ENCODE data around the gene TEKT4. TPM values are rescaled to one million over a fixed set of nuclear protein-coding genes. Genes with fewer than 3 reads are reported as not detected.
A peak's percentile ranks its signal among the peaks of the same experiment; 100 is the strongest.
"Not testable (repeated sequence)": the region's sequence is repeated elsewhere in the genome, so short reads cannot be mapped to it uniquely, and the experiment has no call there.

Gene TEKT4, protein sequence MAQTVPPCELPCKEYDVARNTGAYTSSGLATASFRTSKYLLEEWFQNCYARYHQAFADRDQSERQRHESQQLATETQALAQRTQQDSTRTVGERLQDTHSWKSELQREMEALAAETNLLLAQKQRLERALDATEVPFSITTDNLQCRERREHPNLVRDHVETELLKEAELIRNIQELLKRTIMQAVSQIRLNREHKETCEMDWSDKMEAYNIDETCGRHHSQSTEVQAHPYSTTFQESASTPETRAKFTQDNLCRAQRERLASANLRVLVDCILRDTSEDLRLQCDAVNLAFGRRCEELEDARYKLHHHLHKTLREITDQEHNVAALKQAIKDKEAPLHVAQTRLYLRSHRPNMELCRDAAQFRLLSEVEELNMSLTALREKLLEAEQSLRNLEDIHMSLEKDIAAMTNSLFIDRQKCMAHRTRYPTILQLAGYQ
- not detected for total RNA-seq

GRCh38 chr2:94871226-94872087, at the start of gene TEKT4:
Gene TEKT4 (plus strand): TSS chr2:94871430. CDS start chr2:94871580, 150 bp downstream.
- H3K4me1 Mint-ChIP-seq (ENCODE audit: low read depth), result no peaks in the 10 kb centered on the region
- ChIA-PET CTCF (interaction anchor here (0.8 kb wide), 1 partner anchor 85 kb away, joined by 3 read pairs; no protein-coding TSS in a partner anchor), POLR2A (no interaction called here)
- H3K36me3 Mint-ChIP-seq (ENCODE audit: low read depth), result no peaks in the 10 kb centered on the region
- DNase-seq (no peak), ATAC-seq (no peak)
- TF ChIP-seq, protein P1, sequence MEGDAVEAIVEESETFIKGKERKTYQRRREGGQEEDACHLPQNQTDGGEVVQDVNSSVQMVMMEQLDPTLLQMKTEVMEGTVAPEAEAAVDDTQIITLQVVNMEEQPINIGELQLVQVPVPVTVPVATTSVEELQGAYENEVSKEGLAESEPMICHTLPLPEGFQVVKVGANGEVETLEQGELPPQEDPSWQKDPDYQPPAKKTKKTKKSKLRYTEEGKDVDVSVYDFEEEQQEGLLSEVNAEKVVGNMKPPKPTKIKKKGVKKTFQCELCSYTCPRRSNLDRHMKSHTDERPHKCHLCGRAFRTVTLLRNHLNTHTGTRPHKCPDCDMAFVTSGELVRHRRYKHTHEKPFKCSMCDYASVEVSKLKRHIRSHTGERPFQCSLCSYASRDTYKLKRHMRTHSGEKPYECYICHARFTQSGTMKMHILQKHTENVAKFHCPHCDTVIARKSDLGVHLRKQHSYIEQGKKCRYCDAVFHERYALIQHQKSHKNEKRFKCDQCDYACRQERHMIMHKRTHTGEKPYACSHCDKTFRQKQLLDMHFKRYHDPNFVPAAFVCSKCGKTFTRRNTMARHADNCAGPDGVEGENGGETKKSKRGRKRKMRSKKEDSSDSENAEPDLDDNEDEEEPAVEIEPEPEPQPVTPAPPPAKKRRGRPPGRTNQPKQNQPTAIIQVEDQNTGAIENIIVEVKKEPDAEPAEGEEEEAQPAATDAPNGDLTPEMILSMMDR (IDR thresholded peaks at IDR 0.05), result no peak
- H3K9me3 Mint-ChIP-seq, result no peaks in the 10 kb centered on the region
- intact Hi-C loops (cut with micrococcal nuclease), result loop anchor here (5.0 kb wide), 1 partner anchor 86 kb away; no protein-coding TSS in a partner anchor
- H3K27me3 Mint-ChIP-seq, result peaks cover 3% of the 10 kb centered on the region
- H3K4me3 Mint-ChIP-seq, result no peak within 1 kb of the TSS
- H3K27ac Mint-ChIP-seq, result no peak within 1 kb of the TSS

DNA sequence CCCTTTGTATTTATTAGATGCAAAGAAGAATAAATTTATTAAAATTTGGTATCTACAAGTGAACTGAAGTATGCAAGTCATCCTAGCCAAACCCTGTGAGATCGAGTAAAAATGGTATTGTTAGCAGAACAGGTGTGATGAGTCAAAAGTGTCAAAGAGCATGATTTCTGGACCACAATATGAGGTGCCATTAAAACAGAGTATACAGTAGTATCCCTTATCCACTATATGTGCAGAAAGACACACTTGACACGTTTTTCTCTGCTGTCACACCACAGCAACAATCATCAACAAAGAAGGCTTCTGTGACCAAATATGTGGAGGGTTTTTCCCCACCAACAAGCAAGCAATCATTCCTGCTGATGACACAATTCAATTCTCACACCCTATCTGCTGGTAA, 32.0 kb upstream of the TEKT4 start:
- H3K4me1 Mint-ChIP-seq (ENCODE audit: low read depth); H3K27me3 Mint-ChIP-seq; ATAC-seq; DNase-seq; H3K36me3 Mint-ChIP-seq (ENCODE audit: low read depth); intact Hi-C loops (cut with micrococcal nuclease); H3K4me3 Mint-ChIP-seq; CTCF ChIA-PET; H3K9me3 Mint-ChIP-seq; POLR2A ChIA-PET; H3K27ac Mint-ChIP-seq: not testable (repeated sequence)

GRCh38 chr2:94856856-94857255, 14.4 kb upstream of the TEKT4 start:
- H3K27ac Mint-ChIP-seq; H3K4me3 Mint-ChIP-seq; CTCF ChIA-PET; H3K4me1 Mint-ChIP-seq (ENCODE audit: low read depth); DNase-seq; ATAC-seq; H3K36me3 Mint-ChIP-seq (ENCODE audit: low read depth); intact Hi-C loops (cut with micrococcal nuclease); POLR2A ChIA-PET; H3K9me3 Mint-ChIP-seq: not testable (repeated sequence)
- H3K27me3 Mint-ChIP-seq, result peaks cover 29% of the 10 kb centered on the region

GRCh38 chr2:94857367-94858162, 13.7 kb upstream of the TEKT4 start:
- H3K4me1 Mint-ChIP-seq (ENCODE audit: low read depth); POLR2A ChIA-PET; ATAC-seq; H3K36me3 Mint-ChIP-seq (ENCODE audit: low read depth); H3K9me3 Mint-ChIP-seq; H3K27ac Mint-ChIP-seq; CTCF ChIA-PET; intact Hi-C loops (cut with micrococcal nuclease): not testable (repeated sequence)
- H3K4me3 Mint-ChIP-seq, result peak overlapping the region; percentile 36
- DNase-seq, result peak; percentile 13
- peaks cover 35% of the 10 kb centered on the region for H3K27me3 Mint-ChIP-seq

DNA sequence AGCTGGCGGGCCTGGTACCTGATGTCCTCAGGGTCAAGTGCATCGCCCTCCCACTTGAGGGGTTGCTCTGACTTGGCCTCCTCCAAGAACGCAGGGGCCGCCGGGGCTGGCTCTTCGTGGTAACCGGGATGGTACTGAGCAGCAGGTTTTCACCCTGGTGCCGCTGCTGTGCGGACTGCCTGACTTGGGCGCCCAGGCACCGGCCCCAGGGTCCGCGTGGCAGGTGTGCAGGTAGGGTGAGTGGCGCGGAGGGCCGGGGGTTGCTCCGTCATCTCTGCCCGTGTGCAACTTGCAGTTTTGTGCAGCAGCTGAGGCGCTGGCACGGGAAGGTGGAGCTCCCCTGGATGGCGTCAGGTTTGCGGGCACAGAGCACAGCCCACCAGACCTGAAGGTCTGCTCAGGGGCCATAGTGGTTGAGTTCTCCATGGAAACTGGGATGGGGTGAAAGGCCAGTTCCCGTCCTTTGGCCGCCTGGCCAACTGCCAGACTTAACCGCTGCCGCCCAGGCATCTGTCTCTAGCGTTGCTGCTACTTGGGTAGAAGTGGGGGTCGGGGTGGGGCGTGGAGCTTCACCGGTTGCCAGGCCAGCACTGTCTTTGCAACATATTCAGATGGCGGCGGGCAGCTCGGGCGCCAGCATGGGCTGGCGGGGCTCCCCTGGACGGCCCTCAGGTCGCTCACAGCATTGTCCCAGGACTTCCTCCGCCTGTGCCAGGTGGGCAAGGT, 12.9 kb upstream of the TEKT4 start:
- peaks cover 40% of the 10 kb centered on the region for H3K27me3 Mint-ChIP-seq

DNA sequence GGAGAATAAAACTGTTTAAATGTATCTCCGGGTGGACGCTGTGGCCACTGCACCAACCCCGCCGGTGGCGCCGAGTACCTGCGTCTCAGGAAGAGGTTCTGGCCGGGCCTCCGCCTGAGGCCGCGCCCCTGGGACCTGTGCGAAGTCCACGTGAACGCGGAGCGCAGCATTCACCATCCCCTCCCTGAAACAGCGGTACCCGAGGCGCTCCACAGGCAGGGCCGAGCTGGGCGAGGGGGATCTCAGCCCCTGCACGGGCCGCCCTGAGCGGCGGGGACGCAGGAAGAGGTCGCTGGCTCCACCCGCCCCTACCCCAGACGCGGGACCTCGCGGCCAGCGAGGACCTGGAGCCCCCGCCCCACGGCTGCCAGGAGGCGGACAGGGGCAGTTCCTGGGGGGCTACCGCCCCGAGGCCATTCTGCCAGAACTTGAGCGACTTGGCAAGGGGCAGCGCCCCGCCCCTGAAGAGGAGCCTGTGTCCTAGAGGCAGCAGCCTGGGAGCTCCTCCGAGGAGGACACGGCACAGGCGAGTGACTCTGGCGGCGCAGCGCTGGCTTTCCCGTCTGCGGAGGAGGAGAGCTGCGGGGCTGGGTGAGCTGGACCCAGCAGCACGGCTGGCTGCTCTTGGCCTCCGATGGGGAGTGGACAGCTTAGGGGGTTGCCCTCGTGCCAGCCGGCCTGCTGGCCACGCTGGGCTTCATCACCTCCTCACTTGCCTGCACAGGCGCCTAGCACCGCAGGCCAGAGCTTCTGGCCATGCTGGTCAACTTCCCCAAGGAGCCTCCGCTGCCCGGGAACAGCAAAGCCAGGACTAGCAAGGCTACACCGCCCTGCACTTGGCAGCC, 9.7 kb upstream of the TEKT4 start:
- Mint-ChIP-seq H3K36me3 (ENCODE audit: low read depth) (no peaks in the 10 kb centered on the region), H3K4me1 (ENCODE audit: low read depth) (no peaks in the 10 kb centered on the region), H3K4me3 (no peak overlapping the region), H3K27ac (no peak overlapping the region), H3K9me3 (no peaks in the 10 kb centered on the region), H3K27me3 (peaks cover 41% of the 10 kb centered on the region)
- DNase-seq (no peak), ATAC-seq (no peak)
- TF ChIP-seq, protein P1 (IDR thresholded peaks at IDR 0.05), result no peak
- intact Hi-C loops (cut with micrococcal nuclease), result no loop called here
- ChIA-PET CTCF (no interaction called here), POLR2A (no interaction called here)

More for the DNA sequence above, 12.9 kb upstream of the TEKT4 start:
- ATAC-seq; intact Hi-C loops (cut with micrococcal nuclease); H3K4me3 Mint-ChIP-seq; DNase-seq; POLR2A ChIA-PET; H3K27ac Mint-ChIP-seq; H3K36me3 Mint-ChIP-seq (ENCODE audit: low read depth); H3K9me3 Mint-ChIP-seq; CTCF ChIA-PET; H3K4me1 Mint-ChIP-seq (ENCODE audit: low read depth): not testable (repeated sequence)

DNA sequence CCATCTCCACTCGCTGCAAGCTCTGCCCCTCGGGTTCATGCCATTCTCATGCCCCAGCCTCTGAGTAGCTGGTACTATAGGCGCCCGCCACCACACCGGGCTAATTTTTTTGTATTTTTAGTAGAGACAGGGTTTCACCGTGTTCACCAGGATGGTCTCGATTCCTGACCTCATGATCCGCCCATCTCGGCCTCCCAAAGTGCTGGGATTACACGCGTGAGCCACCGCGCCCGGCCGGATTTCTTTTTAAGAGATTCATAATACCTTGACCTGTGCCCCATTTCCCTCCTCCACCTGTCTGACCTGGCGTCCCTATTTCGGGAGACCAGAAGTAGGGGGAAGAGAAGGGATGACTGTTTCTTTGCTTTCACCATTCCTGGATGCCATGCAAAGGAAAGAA, 8.3 kb upstream of the TEKT4 start:
- H3K36me3 Mint-ChIP-seq (ENCODE audit: low read depth); DNase-seq; H3K4me3 Mint-ChIP-seq; H3K4me1 Mint-ChIP-seq (ENCODE audit: low read depth); intact Hi-C loops (cut with micrococcal nuclease); CTCF ChIA-PET; POLR2A ChIA-PET; H3K27ac Mint-ChIP-seq; H3K9me3 Mint-ChIP-seq; ATAC-seq: not testable (repeated sequence)
- H3K27me3 Mint-ChIP-seq, result peaks cover 36% of the 10 kb centered on the region

All from activated CD8-positive, alpha-beta T cell treated with anti-CD3 and anti-CD28 coated beads for 36 hours (primary cell).